H9 (cell line): ENCODE data around the gene STK32B. TPM values are rescaled to one million over a fixed set of nuclear protein-coding genes. Genes with fewer than 3 reads are reported as not detected.

Experiments used
- DNase-seq: peaks from one replicate; pipeline ENCODE4 v3.0.0-alpha.2; 2017
- H2AFZ ChIP-seq: one replicate; pipeline ENCODE4 v1.6.1; 2013; ENCODE audit warnings: mild to moderate bottlenecking, low read length, control low read depth, moderate library complexity
- H2AK5ac ChIP-seq: 2 replicates; pipeline ENCODE4 v1.6.1; 2013; ENCODE audit warnings: low read length, control low read depth, mixed read lengths; ENCODE audit not compliant: insufficient read length
- H2BK120ac ChIP-seq: one replicate; pipeline ENCODE4 v1.6.1; 2013; ENCODE audit warnings: low read depth, mild to moderate bottlenecking, low read length, control low read depth, inconsistent platforms; ENCODE audit not compliant: poor library complexity, severe bottlenecking
- H2BK12ac ChIP-seq: 2 replicates; pipeline ENCODE4 v1.6.1; 2013; ENCODE audit warnings: low read length, control low read depth, mixed read lengths, low read depth; ENCODE audit not compliant: insufficient read length
- H2BK15ac ChIP-seq: 2 replicates; pipeline ENCODE4 v1.6.1; 2013; ENCODE audit warnings: low read depth, low read length, control low read depth
- H2BK20ac ChIP-seq: one replicate; pipeline ENCODE4 v1.6.1; 2013; ENCODE audit warnings: low read depth, mild to moderate bottlenecking, low read length, control low read depth, inconsistent platforms; ENCODE audit not compliant: poor library complexity, severe bottlenecking
- H2BK5ac ChIP-seq: 2 replicates; pipeline ENCODE4 v1.6.1; 2013; ENCODE audit warnings: low read length, control low read depth, mixed read lengths; ENCODE audit not compliant: insufficient read length
- H3K14ac ChIP-seq: 2 replicates; pipeline ENCODE4 v1.6.1; 2013; ENCODE audit warnings: low read length, control low read depth; ENCODE audit not compliant: insufficient read depth
- H3K18ac ChIP-seq: 2 replicates; pipeline ENCODE4 v1.6.1; 2013; ENCODE audit warnings: low read depth, mild to moderate bottlenecking, mixed read lengths, low read length, control low read depth; ENCODE audit not compliant: insufficient read length
- H3K23ac ChIP-seq: 2 replicates; pipeline ENCODE4 v1.6.1; 2013; ENCODE audit warnings: low read length, control low read depth, mixed read lengths, low read depth; ENCODE audit not compliant: insufficient read length
- H3K23me2 ChIP-seq: 2 replicates; pipeline ENCODE4 v1.6.1; 2013; ENCODE audit warnings: low read depth, mild to moderate bottlenecking, mixed read lengths, low read length, control low read depth; ENCODE audit not compliant: insufficient read length, poor library complexity, severe bottlenecking
- H3K27ac ChIP-seq: 2 replicates; pipeline ENCODE4 v1.5.1; 2013; ENCODE audit warnings: low read length, control low read depth, mixed read lengths, low read depth; ENCODE audit not compliant: insufficient read length
- H3K27me3 ChIP-seq: 2 replicates; pipeline ENCODE4 v1.6.1; 2013; ENCODE audit warnings: low read length, control low read depth, inconsistent platforms; ENCODE audit not compliant: insufficient read depth
- H3K4ac ChIP-seq: 2 replicates; pipeline ENCODE4 v1.6.1; 2013; ENCODE audit warnings: low read depth, mild to moderate bottlenecking, control low read depth, inconsistent platforms, low read length, moderate library complexity
- H3K4me1 ChIP-seq: 2 replicates; pipeline ENCODE4 v1.6.1; 2013; ENCODE audit warnings: low read length, control low read depth, inconsistent platforms; ENCODE audit not compliant: insufficient read depth
- H3K4me2 ChIP-seq: 2 replicates; pipeline ENCODE4 v1.6.1; 2013; ENCODE audit warnings: low read length, control low read depth, mixed read lengths; ENCODE audit not compliant: insufficient read length, insufficient read depth
- H3K56ac ChIP-seq: 2 replicates; pipeline ENCODE4 v1.6.1; 2013; ENCODE audit warnings: low read depth, mild to moderate bottlenecking, mixed read lengths, low read length, control low read depth; ENCODE audit not compliant: insufficient read length
- H3K79me1 ChIP-seq: 2 replicates; pipeline ENCODE4 v1.6.1; 2013; ENCODE audit warnings: low read depth, mild to moderate bottlenecking, moderate library complexity, low read length, control low read depth, inconsistent platforms; ENCODE audit not compliant: insufficient read depth, poor library complexity, severe bottlenecking
- H3K79me2 ChIP-seq: 2 replicates; pipeline ENCODE4 v1.6.1; 2013; ENCODE audit warnings: low read length, control low read depth, inconsistent platforms; ENCODE audit not compliant: insufficient read depth
- H3K9ac ChIP-seq: 2 replicates; pipeline ENCODE4 v1.6.1; 2013; ENCODE audit warnings: low read length, control low read depth, mixed read lengths; ENCODE audit not compliant: insufficient read length; ENCODE audit errors: extremely low read depth
- H3K9me3 ChIP-seq: one replicate; pipeline ENCODE4 v1.6.1; 2013; ENCODE audit warnings: low read depth, low read length, inconsistent platforms; ENCODE audit not compliant: control insufficient read depth
- H3T11ph ChIP-seq: one replicate; pipeline ENCODE4 v1.6.1; 2013; ENCODE audit warnings: mild to moderate bottlenecking, low read length, control low read depth, inconsistent platforms
- H4K20me1 ChIP-seq: one replicate; pipeline ENCODE4 v1.6.1; 2013; ENCODE audit not compliant: control insufficient read depth, insufficient read length, insufficient read depth
- H4K5ac ChIP-seq: 2 replicates; pipeline ENCODE4 v1.6.1; 2013; ENCODE audit warnings: low read depth, mild to moderate bottlenecking, mixed read lengths, low read length, control low read depth; ENCODE audit not compliant: insufficient read length
- H4K8ac ChIP-seq: replicated peaks from 2 replicates; pipeline ENCODE4 v1.6.1; 2013; ENCODE audit warnings: low read length, control low read depth, mixed read lengths, low read depth; ENCODE audit not compliant: insufficient read length
- H4K91ac ChIP-seq: 2 replicates; pipeline ENCODE4 v1.6.1; 2013; ENCODE audit warnings: low read depth, mild to moderate bottlenecking, moderate library complexity, mixed read lengths, low read length, control low read depth; ENCODE audit not compliant: insufficient read length
- H3K27ac Mint-ChIP-seq, 3 experiments: 2 replicates in 2 of 3; 3 replicates in 1 of 3; pipeline ENCODE4 v1.8.0; 2020 to 2021; ENCODE audit warnings: mixed read lengths in 3 of 3, mild to moderate bottlenecking in 1 of 3, moderate library complexity in 1 of 3
- H3K27me3 Mint-ChIP-seq: 2 replicates; pipeline ENCODE4 v1.8.0; 2021; ENCODE audit warnings: low read depth, mild to moderate bottlenecking, moderate library complexity, mixed read lengths
- H3K36me3 Mint-ChIP-seq, 3 experiments: 2 replicates in 2 of 3; 3 replicates in 1 of 3; pipeline ENCODE4 v1.8.0; 2020 to 2021; ENCODE audit warnings: low read depth in 3 of 3, mixed read lengths in 3 of 3; ENCODE audit not compliant: insufficient read depth in 1 of 3
- H3K4me1 Mint-ChIP-seq, 2 experiments: 2 replicates each; pipeline ENCODE4 v1.8.0; 2020; ENCODE audit warnings: mixed read lengths in 2 of 2
- H3K4me3 Mint-ChIP-seq, 2 experiments: 2 replicates in 1 of 2; 3 replicates in 1 of 2; pipeline ENCODE4 v1.8.0; 2020 to 2021; ENCODE audit warnings: mild to moderate bottlenecking in 2 of 2, mixed read lengths in 2 of 2, moderate library complexity in 1 of 2
- H3K9me3 Mint-ChIP-seq, 2 experiments: 2 replicates in 1 of 2; 3 replicates in 1 of 2; pipeline ENCODE4 v1.8.0; 2020; ENCODE audit warnings: mild to moderate bottlenecking in 2 of 2, mixed read lengths in 2 of 2, moderate library complexity in 1 of 2
- WGBS: extraction: QIAGEN DNeasy Blood & Tissue Kit; methylation state at CpG from one replicate; pipeline ENCODE4 v1.1.7; 2013; ENCODE audit warnings: missing lambda C conversion rate, low lambda C conversion rate, mixed read lengths; ENCODE audit not compliant: insufficient read length; ENCODE audit errors: extremely low coverage; 5-methylcytosine and 5-hydroxymethylcytosine counted together
- total RNA-seq: library from RNA; stranded (reverse); gene quantifications from 2 replicates; pipeline ENCODE4 v1.2.1, GENCODE V29; 2021
- TF ChIP-seq, protein P1 (sequence below): fragments of 200-600 bp; sonication (generic); conservative IDR thresholded peaks from 3 replicates; pipeline ENCODE4 v1.8.0; 2021; ENCODE audit warnings: antibody characterized with exemption, mild to moderate bottlenecking

The STK32B gene
- total RNA-seq, 1 experiment from 2014 or later, result 1.0 TPM

DNA sequence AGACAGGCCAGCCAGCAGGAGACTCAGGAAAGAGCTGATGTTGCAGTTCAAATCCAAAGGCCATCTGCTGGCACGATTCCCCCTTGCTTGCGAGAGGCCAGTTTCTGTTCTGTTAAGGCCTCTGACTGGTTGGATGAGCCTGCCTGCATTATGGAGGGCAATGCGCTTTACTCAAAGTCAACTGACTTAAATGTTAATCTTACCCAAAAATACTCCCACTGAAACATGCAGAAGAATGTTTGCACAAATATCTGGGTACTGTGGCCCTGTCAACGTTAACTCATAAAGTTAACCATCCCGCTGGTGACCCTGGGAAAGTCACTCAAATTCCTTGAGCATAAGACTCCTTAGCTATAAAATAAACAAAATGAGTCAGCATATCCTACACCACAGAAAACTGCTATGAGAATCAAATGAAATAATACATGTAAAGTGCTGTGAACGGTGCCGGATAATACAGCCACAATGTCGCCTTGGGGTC is 330.7 kb downstream of the STK32B start:
- Mint-ChIP-seq H3K27me3 (peaks cover 8% of the 10 kb centered on the region), H3K4me1 (no peaks in the 10 kb centered on the region), H3K4me3 (no peak overlapping the region), H3K27ac (no peak overlapping the region; a peak in 1 of 7 replicates), H3K36me3 (no peaks in the 10 kb centered on the region; a peak in 1 of 7 replicates), H3K9me3 (peaks cover 4% of the 10 kb centered on the region in 2 experiments; a peak in 2 of 5 replicates)
- H3K4me2 ChIP-seq, result no peak overlapping the region
- no peaks in the 10 kb centered on the region for H4K20me1 ChIP-seq
- H3K9me3 ChIP-seq, result no peaks in the 10 kb centered on the region
- no peak overlapping the region for H3K56ac ChIP-seq
- no peak overlapping the region for H3K23ac ChIP-seq
- no peak overlapping the region for H3K18ac ChIP-seq
- TF ChIP-seq, protein P1, sequence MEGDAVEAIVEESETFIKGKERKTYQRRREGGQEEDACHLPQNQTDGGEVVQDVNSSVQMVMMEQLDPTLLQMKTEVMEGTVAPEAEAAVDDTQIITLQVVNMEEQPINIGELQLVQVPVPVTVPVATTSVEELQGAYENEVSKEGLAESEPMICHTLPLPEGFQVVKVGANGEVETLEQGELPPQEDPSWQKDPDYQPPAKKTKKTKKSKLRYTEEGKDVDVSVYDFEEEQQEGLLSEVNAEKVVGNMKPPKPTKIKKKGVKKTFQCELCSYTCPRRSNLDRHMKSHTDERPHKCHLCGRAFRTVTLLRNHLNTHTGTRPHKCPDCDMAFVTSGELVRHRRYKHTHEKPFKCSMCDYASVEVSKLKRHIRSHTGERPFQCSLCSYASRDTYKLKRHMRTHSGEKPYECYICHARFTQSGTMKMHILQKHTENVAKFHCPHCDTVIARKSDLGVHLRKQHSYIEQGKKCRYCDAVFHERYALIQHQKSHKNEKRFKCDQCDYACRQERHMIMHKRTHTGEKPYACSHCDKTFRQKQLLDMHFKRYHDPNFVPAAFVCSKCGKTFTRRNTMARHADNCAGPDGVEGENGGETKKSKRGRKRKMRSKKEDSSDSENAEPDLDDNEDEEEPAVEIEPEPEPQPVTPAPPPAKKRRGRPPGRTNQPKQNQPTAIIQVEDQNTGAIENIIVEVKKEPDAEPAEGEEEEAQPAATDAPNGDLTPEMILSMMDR, result no peak
- no peaks in the 10 kb centered on the region for H3K27me3 ChIP-seq
- no peak overlapping the region for H3K9ac ChIP-seq
- H2BK12ac ChIP-seq, result no peak overlapping the region
- no peak overlapping the region for H3T11ph ChIP-seq
- H3K79me1 ChIP-seq, result no peaks in the 10 kb centered on the region
- no peak overlapping the region for H2BK5ac ChIP-seq
- no peak overlapping the region for H3K27ac ChIP-seq
- no peak overlapping the region for H2BK20ac ChIP-seq
- no peak overlapping the region for H2BK15ac ChIP-seq
- no peaks in the 10 kb centered on the region for H3K79me2 ChIP-seq
- H3K4me1 ChIP-seq, result no peaks in the 10 kb centered on the region
- H2AK5ac ChIP-seq, result no peak overlapping the region
- no peak overlapping the region for H4K91ac ChIP-seq
- no peak overlapping the region for H2AFZ ChIP-seq
- H3K4ac ChIP-seq, result no peak overlapping the region
- WGBS, result no CpG with 5 or more reads among the region's 8 CpGs
- no peak overlapping the region for H2BK120ac ChIP-seq
- H4K8ac ChIP-seq, result no peak overlapping the region
- H4K5ac ChIP-seq, result no peak overlapping the region
- DNase-seq, result no peak
- no peak overlapping the region for H3K14ac ChIP-seq
- no peaks in the 10 kb centered on the region for H3K23me2 ChIP-seq
